K562 (cell line): Measurements from ENCODE around the gene GPR162. TPM values are rescaled to one million over a fixed set of nuclear protein-coding genes. Genes with fewer than 3 reads are reported as not detected.
A peak's percentile ranks its signal among the peaks of the same experiment; 100 is the strongest.

Source experiments
- ATF1 ChIP-seq, 2 experiments: fragments of 450-650 bp in 1 of 2; IDR thresholded peaks; 2 replicates each; pipeline ENCODE4 v1.6.1; 2016; ENCODE audit warnings: missing compliant biosample characterization in 1 of 2, missing genetic modification characterization in 1 of 2
- CAMTA2 ChIP-seq: fragments of 250-450 bp; sonication (Bioruptor Pico); conservative IDR thresholded peaks from 2 replicates; pipeline ENCODE4 v1.5.1; 2022
- CBFA2T3 ChIP-seq: fragments of 450-650 bp; IDR thresholded peaks from 2 replicates; pipeline ENCODE4 v1.6.1; 2017
- ETS2 ChIP-seq: IDR thresholded peaks from 2 replicates; pipeline ENCODE4 v1.6.1; 2016; ENCODE audit warnings: borderline replicate concordance, missing genetic modification characterization, mild to moderate bottlenecking, moderate library complexity, missing compliant biosample characterization; ENCODE audit not compliant: poor library complexity, severe bottlenecking
- ETV5 ChIP-seq: sonication (generic); formaldehyde crosslinking; IDR thresholded peaks from 2 replicates; pipeline ENCODE4 v1.4.0; 2020; ENCODE audit warnings: low read depth, mild to moderate bottlenecking, missing genetic modification reagents
- ETV6 ChIP-seq, 3 experiments: fragments of 150-350 bp in 1 of 3; sonication (generic) in 1 of 3; formaldehyde crosslinking in 1 of 3; IDR thresholded peaks; 2 replicates each; pipeline versions ENCODE4 v1.6.1 to v1.8.0; 2014 to 2022; ENCODE audit warnings: borderline replicate concordance in 2 of 3, low read depth in 2 of 3, antibody characterized with exemption in 1 of 3, low read length in 1 of 3, mild to moderate bottlenecking in 1 of 3, missing genetic modification reagents in 1 of 3
- HNRNPLL ChIP-seq: fragments of 200-400 bp; formaldehyde crosslinking; IDR thresholded peaks from 2 replicates; pipeline ENCODE4 v1.6.1; 2017; ENCODE audit warnings: low read length, low read depth, mild to moderate bottlenecking; ENCODE audit not compliant: poor library complexity, severe bottlenecking
- NFIX ChIP-seq: fragments of 250-450 bp; sonication (Bioruptor Pico); IDR thresholded peaks from 2 replicates; pipeline ENCODE4 v1.4.0; 2020; ENCODE audit warnings: low read depth, mild to moderate bottlenecking, moderate library complexity
- PURB ChIP-seq: sonication (generic); formaldehyde crosslinking; IDR thresholded peaks from 2 replicates; pipeline ENCODE4 v1.9.0; 2021; ENCODE audit warnings: low read depth, mild to moderate bottlenecking, missing genetic modification reagents
- RB1 ChIP-seq: fragments of 450-650 bp; IDR thresholded peaks from 2 replicates; pipeline ENCODE4 v1.6.1; 2017; ENCODE audit warnings: low read depth, mild to moderate bottlenecking
- RBM34 ChIP-seq: fragments of 200-400 bp; formaldehyde crosslinking; IDR thresholded peaks from 2 replicates; pipeline ENCODE4 v1.6.1; 2018; ENCODE audit warnings: low read length, borderline replicate concordance; ENCODE audit not compliant: insufficient read depth
- RBM39 ChIP-seq: fragments of 200-400 bp; formaldehyde crosslinking; optimal IDR thresholded peaks from 2 replicates; pipeline ENCODE3; 2018; ENCODE audit warnings: low read depth, low read length
- SAFB ChIP-seq: fragments of 200-400 bp; formaldehyde crosslinking; IDR thresholded peaks from 2 replicates; pipeline ENCODE4 v1.6.1; 2017; ENCODE audit warnings: low read depth, low read length, borderline replicate concordance
- SREBF1 ChIP-seq: fragments of 150-350 bp; IDR thresholded peaks from 2 replicates; pipeline ENCODE4 v1.6.1; 2014; ENCODE audit warnings: antibody characterized with exemption, low read depth, low read length, borderline replicate concordance
- TFE3 ChIP-seq: fragments of 450-650 bp; formaldehyde crosslinking; IDR thresholded peaks from 2 replicates; pipeline ENCODE4 v1.4.0; 2020; ENCODE audit warnings: mild to moderate bottlenecking, mixed read lengths
- XRCC3 ChIP-seq: fragments of 450-650 bp; IDR thresholded peaks from 2 replicates; pipeline ENCODE4 v1.6.1; 2017; ENCODE audit warnings: mild to moderate bottlenecking, moderate library complexity
- ZNF217 ChIP-seq: sonication (generic); formaldehyde crosslinking; IDR thresholded peaks from 2 replicates; pipeline ENCODE4 v1.8.0; 2022; ENCODE audit warnings: mild to moderate bottlenecking, missing genetic modification reagents
- polyA plus RNA-seq, 8 experiments: library from polyadenylated mRNA; depleted of rRNA in 4 of 8; stranded (reverse) in 5 of 8; unstranded in 3 of 8; fragments of >200 nt; fragmentation: Nextera tagmentation in 2 of 8; fragmentation: Illumina TruSeq in 1 of 8; extraction: Ambion mirVana in 2 of 8; extraction: Trizol in 1 of 8; gene quantifications; 2 replicates each; pipeline versions ENCODE4 v1.2.1 to v1.2.3, GENCODE V29; 2011 to 2014; ENCODE audit warnings: inconsistent platforms in 1 of 8, missing spikeins in 1 of 8
- total RNA-seq, 7 experiments: library from RNA; depleted of rRNA in 6 of 7; stranded (reverse); fragments of >200 nt in 6 of 7; fragmentation: Illumina TruSeq in 2 of 7; extraction: Trizol in 2 of 7; gene quantifications; 2 replicates each; pipeline versions ENCODE4 v1.2.1 to v1.2.3, GENCODE V29; 2011 to 2021; ENCODE audit warnings: low replicate concordance in 1 of 7
- TF ChIP-seq, protein P1 (sequence below): fragments of 250-450 bp; sonication (Bioruptor Pico); IDR thresholded peaks from 2 replicates; pipeline ENCODE4 v1.5.0; 2020; ENCODE audit warnings: mild to moderate bottlenecking
- TF ChIP-seq, protein P2 (sequence below): fragments of 450-650 bp; formaldehyde crosslinking; IDR thresholded peaks from 2 replicates; pipeline ENCODE4 v1.4.0; 2020; ENCODE audit warnings: mild to moderate bottlenecking, moderate library complexity

The GPR162 gene
- total and polyA plus RNA-seq, 9 of the 15 experiments (the other 6 are each of a cell fraction or from before 2014, with no cell fraction given): 0.65 to 1.8 (median 1.1) TPM; not detected in 2

GRCh38 chr12:6873094-6874014 is 51.7 kb downstream of the GPR162 start, which contains the start of gene SPSB2 (continued):
- TF ChIP-seq NFIX (CRISPR knock-in tag) (no peak), TFE3 (CRISPR knock-in tag) (no peak), SREBF1 (no peak), RBM34 (no peak), ETV6 (IDR thresholded peaks at IDR 0.05; ENCODE audit: borderline replicate concordance in 1 of 2, low read depth in 2 of 2, low read length in 1 of 2) (no peak), ETV6 (CRISPR knock-in tag; IDR thresholded peaks at IDR 0.05; ENCODE audit: borderline replicate concordance) (no peak), RB1 (peak; percentile 76; the same call in 1 of the 2 replicates), ATF1 (CRISPR knock-in tag; IDR thresholded peaks at IDR 0.05) (no peak), ATF1 (tag; IDR thresholded peaks at IDR 0.05) (0 out of 2 replicates have a peak, but pooled peaks have one; percentile 22), CAMTA2 (no peak), CBFA2T3 (no peak), RBM39 (no peak), ETS2 (tag) (no peak), HNRNPLL (no peak), ZNF217 (CRISPR knock-in tag) (no peak), PURB (no peak), ETV5 (CRISPR knock-in tag) (no peak), XRCC3 (no peak), SAFB (0 out of 2 replicates have a peak, but pooled peaks have one; percentile 12)
- TF ChIP-seq, protein P1, sequence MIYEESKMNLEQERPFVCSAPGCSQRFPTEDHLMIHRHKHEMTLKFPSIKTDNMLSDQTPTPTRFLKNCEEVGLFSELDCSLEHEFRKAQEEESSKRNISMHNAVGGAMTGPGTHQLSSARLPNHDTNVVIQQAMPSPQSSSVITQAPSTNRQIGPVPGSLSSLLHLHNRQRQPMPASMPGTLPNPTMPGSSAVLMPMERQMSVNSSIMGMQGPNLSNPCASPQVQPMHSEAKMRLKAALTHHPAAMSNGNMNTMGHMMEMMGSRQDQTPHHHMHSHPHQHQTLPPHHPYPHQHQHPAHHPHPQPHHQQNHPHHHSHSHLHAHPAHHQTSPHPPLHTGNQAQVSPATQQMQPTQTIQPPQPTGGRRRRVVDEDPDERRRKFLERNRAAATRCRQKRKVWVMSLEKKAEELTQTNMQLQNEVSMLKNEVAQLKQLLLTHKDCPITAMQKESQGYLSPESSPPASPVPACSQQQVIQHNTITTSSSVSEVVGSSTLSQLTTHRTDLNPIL (CRISPR knock-in tag): no peak
- TF ChIP-seq, protein P2, sequence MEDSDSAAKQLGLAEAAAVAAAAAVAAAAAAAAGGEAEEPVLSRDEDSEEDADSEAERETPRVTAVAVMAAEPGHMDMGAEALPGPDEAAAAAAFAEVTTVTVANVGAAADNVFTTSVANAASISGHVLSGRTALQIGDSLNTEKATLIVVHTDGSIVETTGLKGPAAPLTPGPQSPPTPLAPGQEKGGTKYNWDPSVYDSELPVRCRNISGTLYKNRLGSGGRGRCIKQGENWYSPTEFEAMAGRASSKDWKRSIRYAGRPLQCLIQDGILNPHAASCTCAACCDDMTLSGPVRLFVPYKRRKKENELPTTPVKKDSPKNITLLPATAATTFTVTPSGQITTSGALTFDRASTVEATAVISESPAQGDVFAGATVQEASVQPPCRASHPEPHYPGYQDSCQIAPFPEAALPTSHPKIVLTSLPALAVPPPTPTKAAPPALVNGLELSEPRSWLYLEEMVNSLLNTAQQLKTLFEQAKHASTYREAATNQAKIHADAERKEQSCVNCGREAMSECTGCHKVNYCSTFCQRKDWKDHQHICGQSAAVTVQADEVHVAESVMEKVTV: no peak
